HG03103 (cell line): ENCODE measurements around the gene COL13A1.

Experiments
- ATAC-seq: cut with Tn5 transposase; IDR thresholded peaks from one replicate; pipeline ENCODE4 v1.9.1; 2021; ENCODE audit warnings: low read depth; ENCODE audit not compliant: unreplicated experiment

Gene COL13A1

DNA sequence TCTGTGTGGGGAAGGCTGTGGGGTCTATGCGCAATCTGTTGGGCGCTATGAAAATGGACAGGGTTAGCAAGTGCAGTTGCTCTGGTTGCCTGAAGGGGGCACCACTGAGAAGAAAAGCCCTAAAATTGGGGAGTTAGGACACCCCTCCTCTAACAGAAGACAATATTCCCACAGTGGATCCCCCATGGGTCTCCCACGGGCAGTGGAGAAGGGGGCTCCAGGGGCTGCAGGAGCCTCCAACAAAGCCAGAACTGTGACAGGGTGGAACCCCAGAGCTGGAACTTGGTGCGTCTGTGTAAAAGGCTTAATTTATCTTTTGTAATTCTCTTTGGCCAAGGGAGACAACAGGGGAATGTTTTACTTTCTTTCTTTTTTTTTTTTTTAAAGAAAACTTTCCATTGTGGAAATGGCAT is 12.5 kb upstream of the COL13A1 start:
- ATAC-seq: no peak

DNA sequence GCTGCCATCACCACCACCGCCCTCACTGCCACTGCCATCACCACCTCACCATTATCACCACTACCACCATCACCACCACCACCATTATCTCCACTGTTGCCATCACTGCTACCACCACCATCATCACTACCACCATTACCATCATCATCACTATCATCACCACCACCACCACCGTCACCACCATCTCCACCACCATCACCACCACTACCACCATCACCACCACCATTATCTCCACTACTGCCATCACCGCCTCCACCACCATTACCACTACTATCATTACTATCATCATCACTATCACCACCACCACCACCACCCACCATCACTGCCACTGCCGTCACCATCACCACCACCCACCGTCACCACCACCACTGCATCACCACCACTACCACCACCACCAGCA is 9.9 kb upstream of the COL13A1 start:
- ATAC-seq: no peak

- no peak for ATAC-seq
These were observed 9.4 kb upstream of the COL13A1 start for GRCh38 chr10:69792341-69792740.

GRCh38 chr10:69794673-69795072 is 7.0 kb upstream of the COL13A1 start:
- ATAC-seq: no peak

- no peak for ATAC-seq
These were observed 6.3 kb upstream of the COL13A1 start for GRCh38 chr10:69795242-69795934.

DNA sequence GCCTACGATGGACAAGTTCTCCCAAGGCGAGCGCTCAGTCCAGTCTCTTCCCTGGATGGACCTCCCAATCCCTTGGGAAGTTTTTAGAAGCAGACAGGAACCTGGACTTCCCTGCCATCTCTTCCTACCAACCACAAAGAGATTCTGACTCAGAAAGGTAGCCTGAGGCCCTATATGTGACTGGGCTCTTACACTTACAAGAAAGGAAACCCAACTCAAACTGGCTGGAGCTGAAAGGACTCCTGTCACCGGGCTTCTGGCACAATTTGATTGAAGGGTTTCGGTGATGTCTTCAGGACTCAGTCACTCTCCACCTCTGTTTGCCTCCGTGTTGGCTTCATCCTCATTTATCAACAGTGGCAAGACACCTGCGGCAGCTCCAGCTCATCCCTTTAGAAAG is 3.7 kb upstream of the COL13A1 start:
- ATAC-seq: no peak

DNA sequence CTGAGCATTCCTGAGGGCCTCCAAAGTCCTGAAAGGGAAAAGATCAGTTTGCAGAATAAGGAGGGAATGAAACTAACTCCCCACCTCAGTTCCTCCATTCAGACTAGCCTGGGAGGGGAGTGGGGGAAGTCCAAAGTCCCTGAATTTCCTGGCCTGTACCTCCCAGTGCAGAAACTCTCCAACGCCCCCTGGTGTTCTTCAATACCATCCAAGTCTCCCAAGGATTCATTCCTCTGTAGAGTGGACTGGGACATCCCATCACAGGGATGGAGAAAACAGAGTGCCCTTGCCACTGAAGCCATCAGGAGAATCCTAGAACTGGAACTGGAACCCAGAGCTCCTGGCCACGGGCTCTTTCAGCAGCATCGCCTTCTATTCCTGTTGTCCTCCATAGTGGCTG is 1.6 kb upstream of the COL13A1 start:
- ATAC-seq: no peak

- no peak for ATAC-seq
These were observed 1.0 kb upstream of the COL13A1 start for GRCh38 chr10:69800665-69801064.

DNA sequence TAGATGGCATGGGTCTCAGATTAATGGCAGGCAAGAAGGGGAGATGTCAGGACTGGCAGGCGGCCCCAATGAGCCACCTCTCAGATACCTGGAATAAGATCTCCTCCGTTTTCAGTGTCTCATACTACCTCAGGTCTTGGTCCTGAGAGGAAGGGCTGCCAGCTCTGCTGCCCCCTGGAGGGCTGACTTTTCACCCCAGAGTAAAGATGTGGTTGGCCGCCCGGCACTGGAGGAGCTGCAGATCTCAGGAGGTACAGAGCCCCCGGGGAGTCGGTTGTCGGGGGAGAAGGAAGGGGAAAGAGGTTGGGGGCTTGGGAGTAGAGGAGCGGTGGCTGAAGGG is 642 bp upstream of the COL13A1 start:
- ATAC-seq: no peak

GRCh38 chr10:69802424-69803161 is 887 bp downstream of the COL13A1 start:
- no peak for ATAC-seq

- no peak for ATAC-seq
These were observed 2.1 kb downstream of the COL13A1 start for GRCh38 chr10:69803809-69804208.

- no peak for ATAC-seq
These were observed 3.1 kb downstream of the COL13A1 start for GRCh38 chr10:69804775-69805174.

DNA sequence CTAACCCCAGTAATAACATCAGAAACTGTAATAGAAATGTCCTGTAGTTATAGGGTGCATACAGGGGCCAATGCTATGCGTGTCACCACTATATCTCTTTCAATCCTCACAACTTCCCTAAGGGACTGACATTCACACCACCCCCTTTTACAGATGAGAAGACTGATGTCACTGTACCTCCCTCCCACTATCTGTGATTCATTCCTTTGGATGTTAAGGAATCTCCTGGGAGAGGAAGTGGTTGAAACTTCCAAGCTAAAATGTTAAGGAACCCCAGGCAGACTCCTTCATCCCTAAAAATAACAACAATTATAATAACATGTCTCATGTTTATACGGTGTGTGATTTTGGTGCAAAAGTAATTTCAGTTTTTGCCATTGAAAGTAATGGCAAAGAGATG is 5.4 kb downstream of the COL13A1 start:
- no peak for ATAC-seq

DNA sequence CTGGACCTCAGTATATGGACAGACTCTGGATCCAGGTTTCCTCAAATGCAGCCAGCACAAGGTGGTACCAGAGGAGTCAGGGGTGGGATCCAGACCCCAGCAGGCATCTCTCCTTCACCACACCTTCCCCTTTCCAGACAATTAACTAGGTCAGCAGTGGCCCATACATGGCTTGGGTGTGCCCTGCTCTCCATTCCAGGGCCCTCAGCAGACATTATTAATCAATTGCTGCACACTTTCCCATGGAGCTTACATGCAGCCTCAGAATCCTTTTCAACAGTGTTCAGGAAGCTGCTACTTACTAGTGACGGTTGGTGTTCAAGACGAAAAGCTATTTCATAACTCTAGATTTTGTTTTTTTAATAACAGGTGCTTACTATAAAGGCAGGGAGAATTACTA is 6.0 kb downstream of the COL13A1 start:
- no peak for ATAC-seq

- ATAC-seq: no peak
These were observed 7.6 kb downstream of the COL13A1 start for GRCh38 chr10:69809318-69809717.

DNA sequence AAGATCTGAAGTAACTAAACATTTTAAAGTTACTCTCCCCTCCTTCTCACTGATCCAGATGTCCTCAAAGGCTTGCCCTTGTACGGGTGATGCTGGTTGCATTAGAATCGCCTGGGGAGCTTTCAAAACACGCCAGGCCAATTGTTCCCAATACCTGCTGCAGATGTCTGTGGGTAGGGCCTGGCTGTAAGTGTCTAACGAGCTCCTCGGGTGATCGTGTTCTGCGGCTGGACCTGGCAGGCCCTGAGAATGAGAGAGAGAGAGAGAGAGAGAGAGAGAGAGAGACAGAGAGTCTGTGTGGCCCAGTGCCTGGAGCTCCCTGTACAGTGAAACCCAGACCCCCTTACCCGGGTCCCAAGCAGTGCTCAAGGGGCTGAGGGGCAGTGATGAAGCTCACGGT is 8.4 kb downstream of the COL13A1 start:
- ATAC-seq: no peak

- ATAC-seq: no peak
These were observed 9.1 kb downstream of the COL13A1 start for GRCh38 chr10:69810675-69811397.

GRCh38 chr10:69813632-69814031 is 11.9 kb downstream of the COL13A1 start:
- ATAC-seq: no peak

DNA sequence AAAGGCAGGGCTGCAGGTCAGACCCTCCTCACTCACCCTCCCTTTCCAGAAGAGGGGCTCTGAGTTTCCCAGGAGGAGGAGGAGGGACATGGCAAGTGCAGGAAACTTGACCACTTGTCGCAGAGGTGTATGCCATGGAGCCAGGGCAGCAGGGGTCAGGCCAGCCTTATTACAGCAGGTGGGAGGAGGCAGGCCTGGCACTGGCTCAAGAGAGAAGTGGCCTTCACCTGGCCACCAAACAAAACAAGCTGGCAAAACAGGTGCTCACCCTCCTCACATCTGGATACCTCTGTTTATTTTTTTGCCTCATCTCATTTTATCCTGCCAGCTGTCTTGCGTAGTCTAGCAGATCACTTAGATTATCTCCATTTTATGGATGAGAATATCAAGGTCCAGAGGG is 12.5 kb downstream of the COL13A1 start:
- ATAC-seq: no peak

- ATAC-seq: no peak
These were observed 13.4 kb downstream of the COL13A1 start for GRCh38 chr10:69815104-69815503.

DNA sequence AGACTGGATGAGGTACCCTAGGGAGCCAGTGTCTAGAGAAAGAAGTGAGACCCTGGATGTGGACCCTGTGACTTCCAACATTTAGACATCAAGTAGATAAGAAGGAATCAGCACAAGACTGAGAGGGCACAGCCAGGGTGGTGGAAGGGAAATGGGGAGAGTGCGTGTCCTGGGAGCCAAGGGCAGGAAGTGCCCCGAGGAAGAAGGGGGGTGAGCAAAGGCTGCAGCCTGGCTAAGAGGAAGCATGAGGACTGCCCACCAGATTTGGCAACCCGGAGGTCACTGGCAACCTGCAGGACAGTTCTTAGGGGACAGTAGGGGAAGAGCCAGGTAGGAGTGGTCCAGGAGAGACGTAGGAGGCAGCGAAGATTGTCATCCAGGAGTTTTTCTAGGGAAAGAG is 14.8 kb downstream of the COL13A1 start:
- no peak for ATAC-seq

GRCh38 chr10:69817078-69817581 is 15.4 kb downstream of the COL13A1 start:
- no peak for ATAC-seq
